Activated naive CD4-positive, alpha-beta T cell treated with anti-CD3 and anti-CD28 coated beads, Interleukin-2, amount 50 U/mL, for 24 hours (primary cell): ENCODE data around the gene KLF12.
A peak's percentile ranks its signal among the peaks of the same experiment; 100 is the strongest.

Experiments used
- H3K27ac Mint-ChIP-seq: one replicate; pipeline ENCODE4 v1.8.0; 2021; ENCODE audit warnings: mild to moderate bottlenecking, mixed read lengths
- H3K27me3 Mint-ChIP-seq: one replicate; pipeline ENCODE4 v1.8.0; 2021; ENCODE audit warnings: mixed read lengths
- H3K36me3 Mint-ChIP-seq: one replicate; pipeline ENCODE4 v1.8.0; 2021; ENCODE audit warnings: mixed read lengths
- H3K4me1 Mint-ChIP-seq: one replicate; pipeline ENCODE4 v1.8.0; 2021; ENCODE audit warnings: mixed read lengths
- H3K4me3 Mint-ChIP-seq: one replicate; pipeline ENCODE4 v1.8.0; 2021; ENCODE audit warnings: mild to moderate bottlenecking, mixed read lengths
- H3K9me3 Mint-ChIP-seq: one replicate; pipeline ENCODE4 v1.8.0; 2021; ENCODE audit warnings: mixed read lengths

The KLF12 gene

GRCh38 chr13:74145249-74145975 is 11.2 kb upstream of the KLF12 start:
- no peak overlapping the region for H3K27ac Mint-ChIP-seq
- no peaks in the 10 kb centered on the region for H3K27me3 Mint-ChIP-seq
- H3K36me3 Mint-ChIP-seq, result no peaks in the 10 kb centered on the region
- H3K4me3 Mint-ChIP-seq, result no peak overlapping the region
- H3K9me3 Mint-ChIP-seq, result no peaks in the 10 kb centered on the region
- H3K4me1 Mint-ChIP-seq, result no peaks in the 10 kb centered on the region

DNA sequence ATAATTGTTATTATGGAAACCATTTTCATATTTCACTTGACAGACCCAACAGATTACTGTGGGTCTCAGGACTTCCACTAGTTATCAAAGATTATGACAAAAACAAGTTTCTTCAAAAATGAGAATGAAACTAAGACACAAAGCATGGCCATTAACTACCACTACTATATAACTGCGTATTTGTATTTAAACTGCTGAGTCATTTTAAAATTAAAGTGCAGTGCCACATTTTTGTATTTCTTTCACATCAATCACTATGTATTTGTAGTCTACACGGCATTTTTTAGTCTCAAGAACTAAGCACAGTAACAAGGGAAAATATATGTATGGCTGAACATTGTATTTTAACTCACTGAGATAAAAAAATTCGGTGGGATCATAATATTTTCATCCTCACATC is 10.1 kb upstream of the KLF12 start:
- Mint-ChIP-seq H3K4me1 (peaks cover under 1% of the 10 kb centered on the region), H3K27me3 (no peaks in the 10 kb centered on the region), H3K27ac (no peak overlapping the region), H3K36me3 (no peaks in the 10 kb centered on the region), H3K9me3 (no peaks in the 10 kb centered on the region), H3K4me3 (no peak overlapping the region)

DNA sequence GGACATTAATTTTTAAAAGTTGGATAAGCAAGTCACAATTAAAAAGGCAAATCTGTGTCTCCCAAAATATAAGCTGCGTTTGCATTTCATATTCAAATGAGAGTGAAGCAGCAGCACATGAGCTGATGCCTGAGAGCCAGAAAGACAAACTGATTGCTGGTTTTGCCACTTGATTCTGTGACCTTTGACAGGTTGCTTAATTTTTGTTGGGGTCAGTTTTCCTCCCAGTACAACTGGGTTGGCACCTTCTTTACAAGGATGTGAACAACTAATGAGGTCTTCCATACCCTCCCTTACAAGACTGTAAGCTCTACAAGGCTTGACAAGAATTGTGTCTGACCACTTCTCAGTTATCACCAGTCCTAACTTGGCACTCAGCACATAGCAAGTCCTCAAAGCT is 8.1 kb upstream of the KLF12 start:
- H3K27me3 Mint-ChIP-seq, result no peaks in the 10 kb centered on the region

GRCh38 chr13:74138241-74138640 is 4.0 kb upstream of the KLF12 start:
- Mint-ChIP-seq H3K9me3 (no peaks in the 10 kb centered on the region), H3K27ac (no peak overlapping the region), H3K36me3 (peaks cover 1% of the 10 kb centered on the region), H3K4me1 (peaks cover 13% of the 10 kb centered on the region), H3K4me3 (no peak overlapping the region), H3K27me3 (no peaks in the 10 kb centered on the region)

More for the DNA sequence above, 8.1 kb upstream of the KLF12 start:
- Mint-ChIP-seq H3K9me3 (no peaks in the 10 kb centered on the region), H3K27ac (no peak overlapping the region), H3K4me1 (peaks cover 13% of the 10 kb centered on the region), H3K36me3 (no peaks in the 10 kb centered on the region), H3K4me3 (no peak overlapping the region)

- H3K4me3 Mint-ChIP-seq, result no peak overlapping the region
- peaks cover 1% of the 10 kb centered on the region for H3K36me3 Mint-ChIP-seq
- H3K4me1 Mint-ChIP-seq, result peaks cover 26% of the 10 kb centered on the region
- no peak overlapping the region for H3K27ac Mint-ChIP-seq
- H3K9me3 Mint-ChIP-seq, result no peaks in the 10 kb centered on the region
- no peaks in the 10 kb centered on the region for H3K27me3 Mint-ChIP-seq
Observed at GRCh38 chr13:74136084-74136658, 2.0 kb upstream of the KLF12 start.

- Mint-ChIP-seq H3K4me1 (peaks cover 33% of the 10 kb centered on the region), H3K9me3 (no peaks in the 10 kb centered on the region), H3K36me3 (peaks cover 1% of the 10 kb centered on the region), H3K27me3 (no peaks in the 10 kb centered on the region), H3K27ac (no peak overlapping the region), H3K4me3 (no peak overlapping the region)
Observed at GRCh38 chr13:74135326-74136083, 1.3 kb upstream of the KLF12 start.

DNA sequence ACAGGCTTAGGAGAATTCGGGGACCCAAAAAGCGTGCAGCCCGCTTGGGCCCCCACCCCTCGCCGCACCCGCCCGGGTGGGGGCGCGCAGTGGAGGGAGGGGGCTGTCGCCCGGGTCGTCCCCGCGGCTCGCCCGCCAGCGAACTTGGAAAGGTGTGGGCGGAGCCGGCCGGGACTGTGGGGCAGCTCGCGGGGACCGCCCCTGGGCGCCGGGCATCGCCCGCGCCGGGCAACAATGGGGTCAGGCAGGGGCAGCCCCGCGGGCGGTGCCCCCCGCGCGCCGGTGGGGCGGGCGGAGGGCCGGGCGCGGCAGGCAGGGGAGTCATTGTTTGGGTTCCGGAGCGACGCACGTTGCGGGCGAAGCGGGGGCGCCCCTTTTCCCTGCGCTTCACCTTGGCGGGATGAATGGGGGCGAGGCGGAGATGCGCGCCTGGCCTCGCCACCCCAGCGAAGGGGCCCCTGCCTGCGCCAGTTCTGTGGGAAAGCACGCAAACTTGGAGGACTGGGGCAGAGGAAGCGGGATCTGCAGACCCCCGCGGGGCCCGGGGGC is 647 bp upstream of the KLF12 start:
- Mint-ChIP-seq H3K4me1 (peaks cover 39% of the 10 kb centered on the region), H3K36me3 (peaks cover 1% of the 10 kb centered on the region), H3K4me3 (peak overlapping the region; percentile 80), H3K9me3 (no peaks in the 10 kb centered on the region), H3K27ac (peak overlapping the region; percentile 82), H3K27me3 (no peaks in the 10 kb centered on the region)

- Mint-ChIP-seq H3K27ac (peak overlapping the region; percentile 99), H3K4me1 (peaks cover 45% of the 10 kb centered on the region), H3K27me3 (no peaks in the 10 kb centered on the region), H3K36me3 (peaks cover 1% of the 10 kb centered on the region), H3K4me3 (peak overlapping the region; percentile 97), H3K9me3 (no peaks in the 10 kb centered on the region)
Observed at GRCh38 chr13:74133657-74134201, 475 bp downstream of the KLF12 start.

- no peaks in the 10 kb centered on the region for H3K9me3 Mint-ChIP-seq
- H3K36me3 Mint-ChIP-seq, result peaks cover 1% of the 10 kb centered on the region
- no peaks in the 10 kb centered on the region for H3K27me3 Mint-ChIP-seq
- H3K27ac Mint-ChIP-seq, result peak overlapping the region; percentile 99
- peaks cover 45% of the 10 kb centered on the region for H3K4me1 Mint-ChIP-seq
- peak overlapping the region; percentile 97 for H3K4me3 Mint-ChIP-seq
Observed at GRCh38 chr13:74132776-74133656, 1.2 kb downstream of the KLF12 start.

DNA sequence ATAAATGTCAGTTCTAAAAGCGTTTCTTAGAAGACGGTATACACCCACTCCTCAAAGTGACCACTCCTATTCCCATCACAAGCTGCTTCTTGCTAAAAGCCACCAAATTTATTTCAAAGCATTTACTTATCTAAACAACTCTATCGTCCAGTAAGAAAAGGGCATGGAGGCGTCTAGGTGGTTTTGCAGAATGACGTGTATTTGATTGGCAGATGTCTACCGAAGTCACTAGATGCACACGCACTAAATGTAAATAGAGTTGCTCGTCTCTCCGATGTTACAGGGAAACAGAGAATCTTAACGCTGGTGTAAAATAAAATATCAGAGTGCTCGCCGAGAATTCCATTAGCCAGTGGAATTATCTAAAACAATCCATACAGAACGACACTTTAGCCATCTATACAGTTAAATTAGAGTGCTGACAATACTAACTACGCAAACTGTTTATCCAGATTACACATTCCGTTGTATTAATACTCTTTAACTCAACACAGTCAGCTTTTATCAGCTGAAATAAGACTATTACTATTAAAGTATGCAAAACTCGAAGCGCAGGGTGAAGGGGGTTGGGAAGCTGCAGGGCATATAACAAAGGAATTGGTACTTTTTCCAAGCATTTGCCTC is 1.9 kb downstream of the KLF12 start:
- H3K4me3 Mint-ChIP-seq, result peak overlapping the region; percentile 97
- H3K27ac Mint-ChIP-seq, result peak overlapping the region; percentile 99
- no peaks in the 10 kb centered on the region for H3K9me3 Mint-ChIP-seq
- H3K36me3 Mint-ChIP-seq, result peaks cover 1% of the 10 kb centered on the region
- no peaks in the 10 kb centered on the region for H3K27me3 Mint-ChIP-seq
- peaks cover 50% of the 10 kb centered on the region for H3K4me1 Mint-ChIP-seq

DNA sequence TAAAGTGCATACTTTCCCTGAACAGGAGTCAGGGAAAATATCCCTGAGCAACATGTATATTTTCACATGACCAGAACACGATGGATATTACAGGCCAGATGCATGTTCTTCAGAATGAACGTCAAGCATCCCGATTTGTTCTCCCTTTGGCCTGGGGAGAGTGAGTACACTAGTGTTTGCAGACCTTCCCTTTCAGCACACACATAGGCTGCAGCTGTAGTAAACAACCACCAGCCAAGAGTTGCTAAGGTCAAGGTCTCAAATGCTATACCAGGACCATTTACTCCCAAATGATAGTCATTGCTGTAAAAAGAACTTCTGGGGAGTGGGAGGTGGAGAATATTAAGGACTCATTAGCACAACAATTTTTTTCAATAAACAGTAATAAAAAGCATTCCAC is 3.0 kb downstream of the KLF12 start:
- peaks cover 1% of the 10 kb centered on the region for H3K36me3 Mint-ChIP-seq
- peak overlapping the region; percentile 39 for H3K4me3 Mint-ChIP-seq
- no peak overlapping the region for H3K27ac Mint-ChIP-seq
- H3K27me3 Mint-ChIP-seq, result no peaks in the 10 kb centered on the region
- H3K9me3 Mint-ChIP-seq, result no peaks in the 10 kb centered on the region
- peaks cover 59% of the 10 kb centered on the region for H3K4me1 Mint-ChIP-seq

DNA sequence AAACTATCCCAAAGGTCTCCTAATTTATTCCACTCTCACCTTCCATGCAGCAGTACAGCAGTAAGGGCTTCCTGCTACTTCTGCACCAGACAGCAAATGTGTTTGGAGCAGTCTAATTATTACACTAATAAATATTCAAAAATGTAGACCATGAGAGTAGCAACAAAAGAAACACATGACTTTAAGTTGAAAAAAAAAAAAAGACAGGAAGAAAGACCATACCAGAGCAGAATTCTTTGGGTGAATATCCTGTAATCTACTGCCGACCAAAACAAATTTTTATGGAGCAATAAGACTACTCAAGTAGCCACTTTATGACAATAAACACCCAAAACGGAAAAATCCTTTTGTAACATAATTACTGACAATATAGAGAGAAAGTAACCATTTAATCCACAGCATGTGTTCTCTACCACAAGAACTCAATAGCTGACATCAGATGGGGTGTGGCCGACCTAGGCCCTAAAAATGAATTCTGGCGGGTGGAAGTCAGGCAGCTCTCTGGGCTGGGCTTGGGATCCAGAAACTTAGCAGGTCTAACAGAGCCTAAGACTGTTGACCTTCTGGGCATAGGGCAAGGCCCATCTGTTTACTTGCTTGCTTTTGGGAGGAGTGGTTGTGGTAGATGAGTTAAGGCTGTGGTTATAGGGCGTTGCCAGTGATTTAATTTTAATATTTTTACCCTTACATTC is 4.6 kb downstream of the KLF12 start:
- Mint-ChIP-seq H3K4me1 (peaks cover 73% of the 10 kb centered on the region), H3K27ac (peak overlapping the region; percentile 59), H3K36me3 (peaks cover 1% of the 10 kb centered on the region), H3K9me3 (no peaks in the 10 kb centered on the region), H3K27me3 (no peaks in the 10 kb centered on the region), H3K4me3 (peak overlapping the region; percentile 43)

GRCh38 chr13:74128156-74128767 is 5.9 kb downstream of the KLF12 start:
- Mint-ChIP-seq H3K4me3 (peak overlapping the region; percentile 55), H3K36me3 (no peaks in the 10 kb centered on the region), H3K4me1 (peaks cover 83% of the 10 kb centered on the region), H3K27me3 (no peaks in the 10 kb centered on the region), H3K27ac (peak overlapping the region; percentile 90), H3K9me3 (no peaks in the 10 kb centered on the region)

DNA sequence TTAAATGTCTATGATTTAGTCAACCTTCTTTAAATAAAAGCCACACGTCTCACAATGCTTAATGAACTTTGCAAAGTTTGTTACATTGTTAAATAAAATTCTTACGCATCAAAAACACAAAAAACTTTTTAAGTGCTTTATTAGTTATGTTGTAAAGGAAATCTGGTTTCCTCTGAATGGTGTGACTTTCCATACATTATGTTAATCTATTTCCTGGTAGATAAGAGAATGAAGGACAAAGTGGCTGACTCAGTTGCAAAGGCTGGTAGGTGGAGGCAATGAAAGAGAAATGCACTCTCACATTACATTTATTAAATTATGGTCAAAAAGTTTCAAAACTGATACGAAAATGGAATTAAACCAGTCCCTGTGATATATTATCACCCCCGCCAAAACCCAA is 15.9 kb downstream of the KLF12 start:
- Mint-ChIP-seq H3K4me1 (peaks cover 85% of the 10 kb centered on the region), H3K27me3 (no peaks in the 10 kb centered on the region), H3K9me3 (peaks cover 22% of the 10 kb centered on the region), H3K36me3 (peaks cover 41% of the 10 kb centered on the region), H3K4me3 (no peak overlapping the region), H3K27ac (no peak overlapping the region)
